Transverse colon (tissue), 3 donors: ENCODE data around the gene NPVF.

Source experiments
- POLR2A ChIP-seq: fragments of 450-650 bp; IDR thresholded peaks from one replicate; pipeline ENCODE4 v1.6.1; 2016; ENCODE audit warnings: antibody characterized with exemption, mild to moderate bottlenecking, moderate library complexity
- TF ChIP-seq, protein P1 (sequence below), 5 experiments: fragments of 200-600 bp in 3 of 5; fragments of 450-650 bp in 2 of 5; sonication (generic) in 3 of 5; IDR thresholded peaks; 1 replicate in 2 of 5; 2 replicates in 3 of 5; pipeline ENCODE4 v1.5.1; 2016 to 2017; ENCODE audit warnings: antibody characterized with exemption in 5 of 5, inconsistent platforms in 3 of 5, mild to moderate bottlenecking in 2 of 5, moderate library complexity in 1 of 5

DNA sequence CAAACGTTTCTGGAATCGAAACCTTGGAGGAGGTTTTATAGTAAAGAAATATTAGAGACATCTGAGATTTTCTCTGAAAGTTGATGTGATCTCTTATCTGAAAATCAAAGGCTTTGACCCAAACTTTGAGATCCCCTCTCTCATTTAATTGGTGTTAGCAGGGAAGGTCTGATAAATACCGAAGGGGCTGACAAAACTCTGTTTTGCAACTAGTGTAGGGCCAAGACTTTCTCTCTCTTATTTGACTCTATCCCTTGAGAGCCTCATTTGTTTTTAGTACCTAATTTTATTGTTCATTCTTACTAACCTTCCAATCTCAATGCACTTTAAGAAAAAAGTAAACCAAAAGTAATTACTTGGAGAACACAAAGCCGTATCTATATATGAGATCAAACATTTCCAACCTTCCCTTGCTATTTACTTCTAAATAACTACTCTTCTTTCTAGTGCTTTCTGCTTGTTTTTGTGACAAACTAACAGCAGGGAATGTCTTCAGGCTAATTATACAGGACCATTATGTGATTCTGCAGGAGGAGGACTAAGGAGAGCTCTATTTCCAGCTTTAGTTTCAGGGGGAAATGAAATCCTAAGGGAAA, 33.4 kb upstream of the NPVF start:
- TF ChIP-seq, protein P1, sequence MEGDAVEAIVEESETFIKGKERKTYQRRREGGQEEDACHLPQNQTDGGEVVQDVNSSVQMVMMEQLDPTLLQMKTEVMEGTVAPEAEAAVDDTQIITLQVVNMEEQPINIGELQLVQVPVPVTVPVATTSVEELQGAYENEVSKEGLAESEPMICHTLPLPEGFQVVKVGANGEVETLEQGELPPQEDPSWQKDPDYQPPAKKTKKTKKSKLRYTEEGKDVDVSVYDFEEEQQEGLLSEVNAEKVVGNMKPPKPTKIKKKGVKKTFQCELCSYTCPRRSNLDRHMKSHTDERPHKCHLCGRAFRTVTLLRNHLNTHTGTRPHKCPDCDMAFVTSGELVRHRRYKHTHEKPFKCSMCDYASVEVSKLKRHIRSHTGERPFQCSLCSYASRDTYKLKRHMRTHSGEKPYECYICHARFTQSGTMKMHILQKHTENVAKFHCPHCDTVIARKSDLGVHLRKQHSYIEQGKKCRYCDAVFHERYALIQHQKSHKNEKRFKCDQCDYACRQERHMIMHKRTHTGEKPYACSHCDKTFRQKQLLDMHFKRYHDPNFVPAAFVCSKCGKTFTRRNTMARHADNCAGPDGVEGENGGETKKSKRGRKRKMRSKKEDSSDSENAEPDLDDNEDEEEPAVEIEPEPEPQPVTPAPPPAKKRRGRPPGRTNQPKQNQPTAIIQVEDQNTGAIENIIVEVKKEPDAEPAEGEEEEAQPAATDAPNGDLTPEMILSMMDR (IDR thresholded peaks at IDR 0.05), result no peak
- no peak for TF ChIP-seq POLR2A
